Measurements from ENCODE around the gene ADGRV1.

The ADGRV1 gene

DNA sequence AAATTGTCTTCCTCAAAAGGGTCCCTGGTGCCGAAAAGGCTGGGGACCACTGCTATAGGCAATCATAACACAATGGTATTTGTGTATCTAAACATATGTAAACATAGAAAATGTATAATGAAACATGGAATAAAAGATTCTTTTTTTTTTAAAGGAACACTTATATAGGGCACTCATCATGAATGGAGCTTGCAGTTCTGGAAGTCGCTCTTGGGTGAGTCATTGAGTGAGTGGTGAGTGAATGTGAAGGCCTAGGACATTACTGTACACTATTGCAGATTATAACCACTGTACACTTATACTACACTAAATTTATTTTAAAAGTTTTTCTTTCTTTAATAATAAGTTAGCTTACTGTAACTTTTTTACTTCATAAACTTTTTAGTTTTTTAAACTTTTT lies 648.1 kb downstream of the ADGRV1 start:
- no peak for DNase-seq (ENCODE audit: low read depth)

DNA sequence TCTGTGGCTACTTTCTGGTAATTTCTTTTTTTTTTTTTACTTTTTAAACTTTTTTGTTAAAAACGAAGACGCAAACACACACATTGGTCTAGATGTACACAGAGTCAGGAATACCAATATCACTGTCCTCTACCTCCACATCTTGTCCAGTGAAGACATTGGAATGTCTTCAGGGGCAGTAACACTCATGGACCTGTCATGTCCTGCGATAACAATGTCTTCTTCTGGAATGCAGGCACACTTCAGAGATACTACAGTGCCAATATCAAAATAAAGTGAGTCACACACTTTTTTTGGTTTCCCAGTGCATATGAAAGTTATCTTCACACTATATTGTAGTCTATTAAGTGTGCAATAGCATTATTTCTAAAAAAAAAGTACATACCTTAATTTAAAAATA lies 648.7 kb downstream of the ADGRV1 start:
- no peak for DNase-seq (ENCODE audit: low read depth)

DNA sequence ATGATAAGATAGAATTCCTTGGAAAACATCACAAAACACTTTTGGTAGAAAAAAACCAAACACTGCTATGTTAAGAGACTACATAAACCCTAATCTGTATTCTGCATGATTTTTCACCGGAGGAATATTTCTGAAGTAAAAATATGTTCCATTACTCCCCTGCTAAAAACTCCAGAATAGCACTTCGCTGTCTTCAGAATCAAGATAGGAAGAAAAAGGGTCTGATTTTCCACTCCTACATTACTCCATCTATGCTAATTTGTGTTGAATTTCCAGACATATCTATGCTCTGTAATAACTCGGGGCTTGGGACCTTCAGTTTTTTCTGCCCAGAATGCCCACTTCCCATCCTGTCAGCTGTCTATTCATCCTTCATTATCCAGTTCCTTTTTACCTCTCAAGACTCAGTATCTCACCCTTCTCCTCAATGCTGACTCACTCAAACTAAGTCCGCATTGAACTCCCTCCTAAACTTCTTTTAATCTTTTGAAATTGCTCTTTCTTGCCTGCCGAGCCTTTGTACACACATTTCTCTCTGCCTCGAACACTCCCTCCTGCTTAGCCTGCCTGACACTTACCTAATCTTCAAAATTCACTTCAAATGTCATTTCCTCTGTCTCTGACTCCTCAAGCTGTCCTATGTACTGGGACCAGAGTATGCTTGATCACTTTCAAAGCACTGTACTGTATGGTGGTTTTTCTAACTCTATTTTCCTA lies 653.6 kb downstream of the ADGRV1 start:
- no peak for DNase-seq (ENCODE audit: low read depth)

DNA sequence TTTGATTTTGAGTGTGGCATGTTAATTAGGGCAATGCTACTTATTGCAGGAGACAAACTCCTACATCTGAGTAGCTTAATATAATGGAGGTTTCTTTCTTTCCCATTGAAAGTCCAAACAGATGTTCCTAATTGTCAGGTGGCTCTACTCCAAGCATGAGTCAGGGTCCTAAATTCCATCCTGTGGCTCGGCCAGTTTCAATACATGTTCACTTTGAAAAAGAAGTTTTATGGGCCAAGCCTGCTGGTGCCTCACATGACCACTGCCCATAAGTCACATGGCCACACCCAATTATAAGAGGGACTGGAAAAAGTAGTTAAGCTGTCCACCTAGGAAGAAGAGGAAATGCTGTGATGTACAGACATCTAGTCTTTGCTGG lies 654.1 kb downstream of the ADGRV1 start:
- DNase-seq (ENCODE audit: low read depth): no peak
